HG03565 (cell line): ENCODE results near the gene PTPRJ.
"Not testable (repeated sequence)": the region's sequence is repeated elsewhere in the genome, so short reads cannot be mapped to it uniquely, and the experiment has no call there.

Source experiments
- ATAC-seq: cut with Tn5 transposase; IDR thresholded peaks from one replicate; pipeline ENCODE4 v1.9.1; 2021; ENCODE audit warnings: mild to moderate bottlenecking, moderate library complexity; ENCODE audit not compliant: unreplicated experiment

The PTPRJ gene

GRCh38 chr11:48108231-48109045, 128.1 kb downstream of the PTPRJ start:
- ATAC-seq, result no peak

GRCh38 chr11:48109046-48109666, 128.8 kb downstream of the PTPRJ start:
- ATAC-seq, result no peak

GRCh38 chr11:48110509-48110766, 130.1 kb downstream of the PTPRJ start:
- ATAC-seq, result no peak

GRCh38 chr11:48111891-48112290, 131.5 kb downstream of the PTPRJ start:
- ATAC-seq, result no peak

- ATAC-seq, result no peak
Measured at GRCh38 chr11:48114740-48115139, 134.4 kb downstream of the PTPRJ start.

- peak; percentile 50 for ATAC-seq
Measured at GRCh38 chr11:48116437-48117228, 136.3 kb downstream of the PTPRJ start.

GRCh38 chr11:48122246-48122645, 141.9 kb downstream of the PTPRJ start:
- no peak for ATAC-seq

- no peak for ATAC-seq
Measured at GRCh38 chr11:48122656-48123055, 142.3 kb downstream of the PTPRJ start.

GRCh38 chr11:48123254-48123875, 143.0 kb downstream of the PTPRJ start:
- ATAC-seq, result no peak

GRCh38 chr11:48123934-48124755, 143.8 kb downstream of the PTPRJ start:
- ATAC-seq, result no peak

GRCh38 chr11:48124880-48125279, 144.5 kb downstream of the PTPRJ start:
- no peak for ATAC-seq

- ATAC-seq, result no peak
Measured at GRCh38 chr11:48125866-48126265, 145.5 kb downstream of the PTPRJ start.

GRCh38 chr11:48127521-48128183, 147.3 kb downstream of the PTPRJ start:
- no peak for ATAC-seq

GRCh38 chr11:48129697-48130395, 149.5 kb downstream of the PTPRJ start:
- peak; percentile 55 for ATAC-seq

GRCh38 chr11:48134221-48134922, 154.0 kb downstream of the PTPRJ start:
- ATAC-seq, result no peak

GRCh38 chr11:48138222-48138621, 157.9 kb downstream of the PTPRJ start:
- ATAC-seq, result no peak

GRCh38 chr11:48139896-48140295, 159.5 kb downstream of the PTPRJ start:
- ATAC-seq, result not testable (repeated sequence)

GRCh38 chr11:48141475-48142122, 161.2 kb downstream of the PTPRJ start:
- no peak for ATAC-seq
